GM23338 (cell line): ENCODE measurements around the gene RNF13.

Experiments
- EZH2phosphoT487 ChIP-seq: fragments of 200-600 bp; sonication (generic); IDR thresholded peaks from one replicate; pipeline ENCODE4 v1.8.1; 2018; ENCODE audit warnings: antibody characterized with exemption; ENCODE audit not compliant: unreplicated experiment
- ZNF331 ChIP-seq: fragments of 250-450 bp; sonication (Bioruptor Pico); IDR thresholded peaks from 2 replicates; pipeline ENCODE4 v1.5.0; 2020; ENCODE audit warnings: low read depth, mild to moderate bottlenecking, moderate library complexity
- TF ChIP-seq, protein P1 (sequence below), 2 experiments: fragments of 200-600 bp in 1 of 2; sonication (generic) in 1 of 2; conservative IDR thresholded peaks; 2 replicates each; pipeline versions ENCODE4 v1.5.1 to v1.6.1; 2016 to 2017; ENCODE audit warnings: antibody characterized with exemption in 2 of 2, low read depth in 2 of 2, mild to moderate bottlenecking in 2 of 2, moderate library complexity in 1 of 2
- TF ChIP-seq, protein P2 (sequence below): IDR thresholded peaks from one replicate; pipeline ENCODE4 v1.6.1; 2018; ENCODE audit warnings: antibody characterized with exemption; ENCODE audit not compliant: unreplicated experiment

DNA sequence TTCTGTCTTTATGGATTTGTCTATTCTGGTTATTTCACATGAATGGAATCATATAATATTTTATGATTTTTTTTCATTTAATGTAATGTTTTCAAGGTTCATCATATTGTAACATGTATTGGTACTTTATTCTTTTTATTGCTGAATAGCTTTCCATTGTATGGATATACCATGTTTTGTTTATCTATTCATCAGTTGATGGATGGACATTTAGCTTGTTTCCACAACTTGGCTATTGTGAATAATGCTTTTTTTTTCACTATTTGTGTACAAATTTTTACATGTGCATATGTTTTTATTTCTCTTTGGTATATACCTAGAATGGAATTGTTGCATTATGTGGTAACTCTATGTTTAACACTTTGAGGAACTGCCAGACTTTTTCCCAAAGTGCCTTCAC lies 93.0 kb downstream of the RNF13 start:
- TF ChIP-seq, protein P1, sequence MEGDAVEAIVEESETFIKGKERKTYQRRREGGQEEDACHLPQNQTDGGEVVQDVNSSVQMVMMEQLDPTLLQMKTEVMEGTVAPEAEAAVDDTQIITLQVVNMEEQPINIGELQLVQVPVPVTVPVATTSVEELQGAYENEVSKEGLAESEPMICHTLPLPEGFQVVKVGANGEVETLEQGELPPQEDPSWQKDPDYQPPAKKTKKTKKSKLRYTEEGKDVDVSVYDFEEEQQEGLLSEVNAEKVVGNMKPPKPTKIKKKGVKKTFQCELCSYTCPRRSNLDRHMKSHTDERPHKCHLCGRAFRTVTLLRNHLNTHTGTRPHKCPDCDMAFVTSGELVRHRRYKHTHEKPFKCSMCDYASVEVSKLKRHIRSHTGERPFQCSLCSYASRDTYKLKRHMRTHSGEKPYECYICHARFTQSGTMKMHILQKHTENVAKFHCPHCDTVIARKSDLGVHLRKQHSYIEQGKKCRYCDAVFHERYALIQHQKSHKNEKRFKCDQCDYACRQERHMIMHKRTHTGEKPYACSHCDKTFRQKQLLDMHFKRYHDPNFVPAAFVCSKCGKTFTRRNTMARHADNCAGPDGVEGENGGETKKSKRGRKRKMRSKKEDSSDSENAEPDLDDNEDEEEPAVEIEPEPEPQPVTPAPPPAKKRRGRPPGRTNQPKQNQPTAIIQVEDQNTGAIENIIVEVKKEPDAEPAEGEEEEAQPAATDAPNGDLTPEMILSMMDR (conservative IDR thresholded peaks at IDR 0.05; ENCODE audit: low read depth in 2 of 2) = no peak
- TF ChIP-seq EZH2phosphoT487 = no peak
- TF ChIP-seq, protein P2, sequence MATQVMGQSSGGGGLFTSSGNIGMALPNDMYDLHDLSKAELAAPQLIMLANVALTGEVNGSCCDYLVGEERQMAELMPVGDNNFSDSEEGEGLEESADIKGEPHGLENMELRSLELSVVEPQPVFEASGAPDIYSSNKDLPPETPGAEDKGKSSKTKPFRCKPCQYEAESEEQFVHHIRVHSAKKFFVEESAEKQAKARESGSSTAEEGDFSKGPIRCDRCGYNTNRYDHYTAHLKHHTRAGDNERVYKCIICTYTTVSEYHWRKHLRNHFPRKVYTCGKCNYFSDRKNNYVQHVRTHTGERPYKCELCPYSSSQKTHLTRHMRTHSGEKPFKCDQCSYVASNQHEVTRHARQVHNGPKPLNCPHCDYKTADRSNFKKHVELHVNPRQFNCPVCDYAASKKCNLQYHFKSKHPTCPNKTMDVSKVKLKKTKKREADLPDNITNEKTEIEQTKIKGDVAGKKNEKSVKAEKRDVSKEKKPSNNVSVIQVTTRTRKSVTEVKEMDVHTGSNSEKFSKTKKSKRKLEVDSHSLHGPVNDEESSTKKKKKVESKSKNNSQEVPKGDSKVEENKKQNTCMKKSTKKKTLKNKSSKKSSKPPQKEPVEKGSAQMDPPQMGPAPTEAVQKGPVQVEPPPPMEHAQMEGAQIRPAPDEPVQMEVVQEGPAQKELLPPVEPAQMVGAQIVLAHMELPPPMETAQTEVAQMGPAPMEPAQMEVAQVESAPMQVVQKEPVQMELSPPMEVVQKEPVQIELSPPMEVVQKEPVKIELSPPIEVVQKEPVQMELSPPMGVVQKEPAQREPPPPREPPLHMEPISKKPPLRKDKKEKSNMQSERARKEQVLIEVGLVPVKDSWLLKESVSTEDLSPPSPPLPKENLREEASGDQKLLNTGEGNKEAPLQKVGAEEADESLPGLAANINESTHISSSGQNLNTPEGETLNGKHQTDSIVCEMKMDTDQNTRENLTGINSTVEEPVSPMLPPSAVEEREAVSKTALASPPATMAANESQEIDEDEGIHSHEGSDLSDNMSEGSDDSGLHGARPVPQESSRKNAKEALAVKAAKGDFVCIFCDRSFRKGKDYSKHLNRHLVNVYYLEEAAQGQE = no peak
- no peak for TF ChIP-seq ZNF331 (CRISPR knock-in tag)
